GM12874 (cell line): Measurements from ENCODE around the gene ACAP3.

Experiments
- CTCF ChIP-seq: IDR thresholded peaks from 2 replicates; pipeline ENCODE4 v1.5.1; 2011; ENCODE audit warnings: low read depth, mild to moderate bottlenecking, control low read depth, low read length, moderate library complexity; ENCODE audit not compliant: insufficient read depth

The ACAP3 gene

GRCh38 chr1:1320666-1321448 lies 13.1 kb upstream of the ACAP3 start:
- no peak for TF ChIP-seq CTCF

GRCh38 chr1:1319646-1319941 lies 11.9 kb upstream of the ACAP3 start:
- TF ChIP-seq CTCF: no peak

- no peak for TF ChIP-seq CTCF
Observed at GRCh38 chr1:1318777-1319645, 11.3 kb upstream of the ACAP3 start.

GRCh38 chr1:1318131-1318652 lies 10.5 kb upstream of the ACAP3 start:
- TF ChIP-seq CTCF: no peak

- TF ChIP-seq CTCF: no peak
Observed at GRCh38 chr1:1317420-1317819, 9.7 kb upstream of the ACAP3 start.

GRCh38 chr1:1315435-1315954 lies 7.8 kb upstream of the ACAP3 start:
- TF ChIP-seq CTCF: no peak

- TF ChIP-seq CTCF: no peak
Observed at GRCh38 chr1:1314678-1315335, 7.1 kb upstream of the ACAP3 start.
